Measurements from ENCODE around the gene ECSCR.

DNA sequence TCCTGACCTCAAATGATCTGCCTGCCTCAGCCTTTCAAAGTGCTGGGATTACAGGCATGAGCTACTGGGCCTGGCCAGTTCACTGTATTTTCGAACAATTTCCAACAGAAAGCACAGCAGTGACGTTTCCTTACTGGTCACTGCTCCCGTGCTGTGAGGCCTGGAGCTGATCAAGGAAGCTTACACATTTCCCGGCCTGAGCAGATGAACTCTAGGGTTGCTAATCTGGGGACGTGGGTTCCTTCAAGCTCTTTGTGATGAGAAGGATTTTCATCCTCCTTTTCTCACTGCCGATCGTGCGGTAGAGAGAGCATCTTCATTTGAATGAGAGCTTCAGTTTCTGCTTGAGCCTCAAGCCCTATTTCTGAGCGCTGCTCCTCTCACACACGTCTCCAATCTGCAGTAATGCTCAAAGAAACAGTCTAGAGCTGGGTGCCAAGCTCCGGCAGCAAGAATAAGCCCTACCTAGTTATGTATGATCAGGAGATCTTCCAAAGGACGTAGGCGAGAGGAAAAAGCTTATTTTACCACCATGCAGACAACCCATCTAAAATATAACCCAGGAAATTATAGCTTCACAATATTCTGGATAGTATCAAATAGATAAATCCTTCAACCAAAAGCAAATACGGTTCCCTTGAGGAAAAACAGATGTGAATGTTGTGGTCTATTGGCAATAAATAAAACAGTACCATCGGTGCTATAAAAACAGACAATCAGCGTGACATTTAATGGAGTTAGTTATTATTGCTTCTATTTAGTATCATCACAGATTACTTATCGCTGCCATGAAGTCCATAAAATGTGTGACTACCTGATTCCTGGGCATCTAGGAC, 51.3 kb downstream of the ECSCR start:
- TF ChIP-seq GATA2 (IDR thresholded peaks at IDR 0.05; ENCODE audit: low read depth, low read length) (no peak; the same call in 1 of the 2 replicates), GATA3 (IDR thresholded peaks at IDR 0.05; ENCODE audit: low read depth, low read length) (no peak)
